ENCODE measurements around the gene NECAB3. TPM values are rescaled to one million over a fixed set of nuclear protein-coding genes. Genes with fewer than 3 reads are reported as not detected.

NECAB3 gene
- total and polyA plus RNA-seq, 2 of the 13 experiments (the other 11 are each of a cell fraction or from before 2014, with no cell fraction given): 61.5 to 65.5 TPM

DNA sequence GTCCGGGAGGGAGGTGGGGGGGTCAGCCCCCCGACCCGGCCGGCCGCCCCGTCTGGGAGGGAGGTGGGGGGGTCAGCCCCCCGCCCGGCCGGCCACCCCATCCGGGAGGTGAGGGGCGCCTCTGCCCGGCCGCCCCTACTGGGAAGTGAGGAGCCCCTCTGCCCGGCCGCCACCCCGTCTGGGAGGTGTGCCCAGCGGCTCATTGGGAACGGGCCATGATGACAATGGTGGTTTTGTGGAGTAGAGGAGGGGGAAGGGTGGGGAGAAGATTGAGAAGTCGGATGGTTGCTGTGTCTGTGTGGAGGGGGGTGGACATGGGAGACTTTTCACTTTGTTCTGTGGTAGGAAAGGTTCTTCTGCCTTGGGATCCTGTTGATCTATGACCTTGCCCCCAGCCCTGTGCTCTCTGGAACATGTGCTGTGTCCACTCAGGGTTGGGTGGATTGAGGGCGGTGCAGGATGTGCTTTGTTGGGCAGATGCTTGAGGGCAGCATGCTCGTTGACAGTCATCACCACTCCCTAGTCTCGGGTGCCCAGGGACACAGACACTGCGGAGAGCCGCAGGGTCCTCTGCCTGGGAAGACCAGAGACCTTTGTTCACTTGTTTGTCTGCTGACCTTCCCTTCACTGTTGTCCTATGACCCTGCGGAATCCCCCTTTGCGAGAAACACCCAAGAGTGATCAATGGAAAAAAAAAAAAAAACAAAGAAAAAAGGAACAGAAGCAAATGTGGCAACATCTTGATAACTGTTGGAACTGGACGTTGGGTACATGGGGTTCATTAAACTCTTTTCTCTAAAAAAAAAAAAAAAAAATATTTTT lies 27.6 kb upstream of the NECAB3 start (continued):
- TF ChIP-seq, protein P1, sequence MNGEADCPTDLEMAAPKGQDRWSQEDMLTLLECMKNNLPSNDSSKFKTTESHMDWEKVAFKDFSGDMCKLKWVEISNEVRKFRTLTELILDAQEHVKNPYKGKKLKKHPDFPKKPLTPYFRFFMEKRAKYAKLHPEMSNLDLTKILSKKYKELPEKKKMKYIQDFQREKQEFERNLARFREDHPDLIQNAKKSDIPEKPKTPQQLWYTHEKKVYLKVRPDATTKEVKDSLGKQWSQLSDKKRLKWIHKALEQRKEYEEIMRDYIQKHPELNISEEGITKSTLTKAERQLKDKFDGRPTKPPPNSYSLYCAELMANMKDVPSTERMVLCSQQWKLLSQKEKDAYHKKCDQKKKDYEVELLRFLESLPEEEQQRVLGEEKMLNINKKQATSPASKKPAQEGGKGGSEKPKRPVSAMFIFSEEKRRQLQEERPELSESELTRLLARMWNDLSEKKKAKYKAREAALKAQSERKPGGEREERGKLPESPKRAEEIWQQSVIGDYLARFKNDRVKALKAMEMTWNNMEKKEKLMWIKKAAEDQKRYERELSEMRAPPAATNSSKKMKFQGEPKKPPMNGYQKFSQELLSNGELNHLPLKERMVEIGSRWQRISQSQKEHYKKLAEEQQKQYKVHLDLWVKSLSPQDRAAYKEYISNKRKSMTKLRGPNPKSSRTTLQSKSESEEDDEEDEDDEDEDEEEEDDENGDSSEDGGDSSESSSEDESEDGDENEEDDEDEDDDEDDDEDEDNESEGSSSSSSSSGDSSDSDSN (CRISPR knock-in tag; IDR thresholded peaks at IDR 0.05): peak; percentile 86
- no peak for TF ChIP-seq ZNF496 (CRISPR knock-in tag; IDR thresholded peaks at IDR 0.05; ENCODE audit: insufficient replicate concordance)
- TF ChIP-seq HDAC2 (CRISPR knock-in tag; IDR thresholded peaks at IDR 0.05): peak; percentile 94
- TF ChIP-seq ZNF12 (CRISPR knock-in tag; IDR thresholded peaks at IDR 0.05): no peak
- TF ChIP-seq RXRA (CRISPR knock-in tag; IDR thresholded peaks at IDR 0.05): peak; percentile 97
- TF ChIP-seq NCOA5 (CRISPR knock-in tag; IDR thresholded peaks at IDR 0.05): no peak
- TF ChIP-seq, protein P2, sequence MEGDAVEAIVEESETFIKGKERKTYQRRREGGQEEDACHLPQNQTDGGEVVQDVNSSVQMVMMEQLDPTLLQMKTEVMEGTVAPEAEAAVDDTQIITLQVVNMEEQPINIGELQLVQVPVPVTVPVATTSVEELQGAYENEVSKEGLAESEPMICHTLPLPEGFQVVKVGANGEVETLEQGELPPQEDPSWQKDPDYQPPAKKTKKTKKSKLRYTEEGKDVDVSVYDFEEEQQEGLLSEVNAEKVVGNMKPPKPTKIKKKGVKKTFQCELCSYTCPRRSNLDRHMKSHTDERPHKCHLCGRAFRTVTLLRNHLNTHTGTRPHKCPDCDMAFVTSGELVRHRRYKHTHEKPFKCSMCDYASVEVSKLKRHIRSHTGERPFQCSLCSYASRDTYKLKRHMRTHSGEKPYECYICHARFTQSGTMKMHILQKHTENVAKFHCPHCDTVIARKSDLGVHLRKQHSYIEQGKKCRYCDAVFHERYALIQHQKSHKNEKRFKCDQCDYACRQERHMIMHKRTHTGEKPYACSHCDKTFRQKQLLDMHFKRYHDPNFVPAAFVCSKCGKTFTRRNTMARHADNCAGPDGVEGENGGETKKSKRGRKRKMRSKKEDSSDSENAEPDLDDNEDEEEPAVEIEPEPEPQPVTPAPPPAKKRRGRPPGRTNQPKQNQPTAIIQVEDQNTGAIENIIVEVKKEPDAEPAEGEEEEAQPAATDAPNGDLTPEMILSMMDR (CRISPR knock-in tag; IDR thresholded peaks at IDR 0.05): peak; percentile 48
- TF ChIP-seq, protein P3, sequence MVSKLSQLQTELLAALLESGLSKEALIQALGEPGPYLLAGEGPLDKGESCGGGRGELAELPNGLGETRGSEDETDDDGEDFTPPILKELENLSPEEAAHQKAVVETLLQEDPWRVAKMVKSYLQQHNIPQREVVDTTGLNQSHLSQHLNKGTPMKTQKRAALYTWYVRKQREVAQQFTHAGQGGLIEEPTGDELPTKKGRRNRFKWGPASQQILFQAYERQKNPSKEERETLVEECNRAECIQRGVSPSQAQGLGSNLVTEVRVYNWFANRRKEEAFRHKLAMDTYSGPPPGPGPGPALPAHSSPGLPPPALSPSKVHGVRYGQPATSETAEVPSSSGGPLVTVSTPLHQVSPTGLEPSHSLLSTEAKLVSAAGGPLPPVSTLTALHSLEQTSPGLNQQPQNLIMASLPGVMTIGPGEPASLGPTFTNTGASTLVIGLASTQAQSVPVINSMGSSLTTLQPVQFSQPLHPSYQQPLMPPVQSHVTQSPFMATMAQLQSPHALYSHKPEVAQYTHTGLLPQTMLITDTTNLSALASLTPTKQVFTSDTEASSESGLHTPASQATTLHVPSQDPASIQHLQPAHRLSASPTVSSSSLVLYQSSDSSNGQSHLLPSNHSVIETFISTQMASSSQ (IDR thresholded peaks at IDR 0.05; ENCODE audit: low read depth): peak; percentile 48
- TF ChIP-seq, protein P3 (CRISPR knock-in tag; IDR thresholded peaks at IDR 0.05; ENCODE audit: borderline replicate concordance): peak; percentile 64; the same call in 1 of the 2 replicates
- TF ChIP-seq ZNF350 (CRISPR knock-in tag; IDR thresholded peaks at IDR 0.05; ENCODE audit: borderline replicate concordance, low read depth): peak; percentile 87
- TF ChIP-seq, protein P4, sequence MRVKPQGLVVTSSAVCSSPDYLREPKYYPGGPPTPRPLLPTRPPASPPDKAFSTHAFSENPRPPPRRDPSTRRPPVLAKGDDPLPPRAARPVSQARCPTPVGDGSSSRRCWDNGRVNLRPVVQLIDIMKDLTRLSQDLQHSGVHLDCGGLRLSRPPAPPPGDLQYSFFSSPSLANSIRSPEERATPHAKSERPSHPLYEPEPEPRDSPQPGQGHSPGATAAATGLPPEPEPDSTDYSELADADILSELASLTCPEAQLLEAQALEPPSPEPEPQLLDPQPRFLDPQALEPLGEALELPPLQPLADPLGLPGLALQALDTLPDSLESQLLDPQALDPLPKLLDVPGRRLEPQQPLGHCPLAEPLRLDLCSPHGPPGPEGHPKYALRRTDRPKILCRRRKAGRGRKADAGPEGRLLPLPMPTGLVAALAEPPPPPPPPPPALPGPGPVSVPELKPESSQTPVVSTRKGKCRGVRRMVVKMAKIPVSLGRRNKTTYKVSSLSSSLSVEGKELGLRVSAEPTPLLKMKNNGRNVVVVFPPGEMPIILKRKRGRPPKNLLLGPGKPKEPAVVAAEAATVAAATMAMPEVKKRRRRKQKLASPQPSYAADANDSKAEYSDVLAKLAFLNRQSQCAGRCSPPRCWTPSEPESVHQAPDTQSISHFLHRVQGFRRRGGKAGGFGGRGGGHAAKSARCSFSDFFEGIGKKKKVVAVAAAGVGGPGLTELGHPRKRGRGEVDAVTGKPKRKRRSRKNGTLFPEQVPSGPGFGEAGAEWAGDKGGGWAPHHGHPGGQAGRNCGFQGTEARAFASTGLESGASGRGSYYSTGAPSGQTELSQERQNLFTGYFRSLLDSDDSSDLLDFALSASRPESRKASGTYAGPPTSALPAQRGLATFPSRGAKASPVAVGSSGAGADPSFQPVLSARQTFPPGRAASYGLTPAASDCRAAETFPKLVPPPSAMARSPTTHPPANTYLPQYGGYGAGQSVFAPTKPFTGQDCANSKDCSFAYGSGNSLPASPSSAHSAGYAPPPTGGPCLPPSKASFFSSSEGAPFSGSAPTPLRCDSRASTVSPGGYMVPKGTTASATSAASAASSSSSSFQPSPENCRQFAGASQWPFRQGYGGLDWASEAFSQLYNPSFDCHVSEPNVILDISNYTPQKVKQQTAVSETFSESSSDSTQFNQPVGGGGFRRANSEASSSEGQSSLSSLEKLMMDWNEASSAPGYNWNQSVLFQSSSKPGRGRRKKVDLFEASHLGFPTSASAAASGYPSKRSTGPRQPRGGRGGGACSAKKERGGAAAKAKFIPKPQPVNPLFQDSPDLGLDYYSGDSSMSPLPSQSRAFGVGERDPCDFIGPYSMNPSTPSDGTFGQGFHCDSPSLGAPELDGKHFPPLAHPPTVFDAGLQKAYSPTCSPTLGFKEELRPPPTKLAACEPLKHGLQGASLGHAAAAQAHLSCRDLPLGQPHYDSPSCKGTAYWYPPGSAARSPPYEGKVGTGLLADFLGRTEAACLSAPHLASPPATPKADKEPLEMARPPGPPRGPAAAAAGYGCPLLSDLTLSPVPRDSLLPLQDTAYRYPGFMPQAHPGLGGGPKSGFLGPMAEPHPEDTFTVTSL (CRISPR knock-in tag; IDR thresholded peaks at IDR 0.05; ENCODE audit: borderline replicate concordance): peak; percentile 77; the same call in 1 of the 2 replicates
- TF ChIP-seq SMARCC2 (IDR thresholded peaks at IDR 0.05): no peak
- TF ChIP-seq TEAD3 (CRISPR knock-in tag; optimal IDR thresholded peaks at IDR 0.05; ENCODE audit: borderline replicate concordance): peak; percentile 92
- TF ChIP-seq DMAP1 (CRISPR knock-in tag; IDR thresholded peaks at IDR 0.05): peak; percentile 90
